HG03558 (cell line): Measurements from ENCODE around the gene YES1.
"Not testable (repeated sequence)": the region's sequence is repeated elsewhere in the genome, so short reads cannot be mapped to it uniquely, and the experiment has no call there.

ENCODE experiments used
- ATAC-seq: cut with Tn5 transposase; IDR thresholded peaks from one replicate; pipeline ENCODE4 v1.9.1; 2021; ENCODE audit warnings: moderate number of reproducible peaks; ENCODE audit not compliant: unreplicated experiment; ENCODE audit errors: extremely low read depth

The YES1 gene

DNA sequence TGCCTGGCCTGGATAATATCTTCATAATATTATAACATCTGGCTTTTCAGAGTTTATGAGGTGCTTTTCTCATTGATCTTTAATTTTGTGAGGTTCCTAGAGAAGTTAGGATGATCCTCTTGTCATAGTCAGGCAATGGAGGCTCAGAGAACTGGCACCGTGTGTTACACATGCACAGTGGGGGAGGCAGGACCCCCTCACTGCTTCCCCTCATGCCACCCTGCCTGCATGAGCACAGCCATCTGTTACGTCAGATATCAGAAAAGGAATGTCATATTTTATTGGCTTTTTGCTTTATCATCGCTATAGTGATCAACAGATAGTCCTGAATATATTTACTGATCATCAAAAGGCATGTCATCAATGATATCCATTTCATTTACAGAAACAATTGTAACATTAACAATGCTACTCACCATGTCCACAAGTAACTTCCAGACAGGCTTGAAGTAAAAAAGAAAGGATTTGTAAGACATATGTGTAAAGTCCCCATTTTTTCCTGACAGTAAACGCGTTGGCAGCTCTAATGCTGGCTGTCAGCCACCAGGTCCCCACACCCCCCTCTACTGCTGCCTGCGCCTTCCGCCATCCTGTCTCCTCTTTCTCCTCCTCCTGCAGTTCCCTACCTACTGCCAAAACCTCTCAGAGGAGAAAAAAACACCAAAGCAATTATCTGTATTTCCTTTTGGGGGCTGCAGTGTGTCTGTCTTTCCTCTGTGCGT is 118.4 kb downstream of the YES1 start:
- ATAC-seq, result no peak

DNA sequence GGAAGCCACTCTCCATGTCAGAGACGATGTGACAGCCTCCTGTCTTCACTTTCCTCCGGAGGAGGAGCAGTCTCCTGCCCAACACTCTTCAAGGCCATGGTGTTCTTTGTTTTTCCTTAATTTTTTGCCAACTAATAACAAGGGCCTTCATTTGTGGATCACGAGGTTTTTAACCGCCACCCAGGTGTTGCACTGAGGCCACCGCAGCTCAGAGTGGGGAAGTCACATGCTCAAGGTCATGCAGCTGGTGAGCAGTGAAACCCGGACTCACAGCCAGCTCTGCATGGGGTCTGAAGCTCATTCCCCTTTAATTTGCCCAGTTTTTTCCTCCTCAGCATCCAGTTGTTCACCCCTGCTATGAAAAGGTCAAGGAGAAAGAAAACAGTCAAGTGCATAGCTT is 119.2 kb downstream of the YES1 start:
- ATAC-seq, result no peak

DNA sequence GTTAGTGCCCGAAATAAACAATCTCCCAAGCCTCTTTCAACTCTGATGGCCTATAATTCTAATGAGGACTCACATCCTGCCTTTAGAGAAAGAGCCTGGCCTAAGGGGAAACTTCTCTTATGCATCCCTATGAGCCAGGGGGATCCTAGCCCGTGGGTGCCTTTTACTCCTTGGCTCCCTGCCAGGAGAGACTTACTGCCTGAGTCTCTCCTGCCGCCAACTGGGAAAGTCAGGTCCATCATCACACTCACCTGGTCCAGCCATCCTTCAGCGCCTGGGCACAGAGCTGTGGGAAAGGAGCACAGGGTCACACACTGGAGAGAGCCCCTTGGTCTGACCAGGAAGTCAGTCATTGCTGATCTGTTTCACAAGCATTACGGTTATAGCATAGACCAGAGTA is 123.7 kb downstream of the YES1 start:
- no peak for ATAC-seq

DNA sequence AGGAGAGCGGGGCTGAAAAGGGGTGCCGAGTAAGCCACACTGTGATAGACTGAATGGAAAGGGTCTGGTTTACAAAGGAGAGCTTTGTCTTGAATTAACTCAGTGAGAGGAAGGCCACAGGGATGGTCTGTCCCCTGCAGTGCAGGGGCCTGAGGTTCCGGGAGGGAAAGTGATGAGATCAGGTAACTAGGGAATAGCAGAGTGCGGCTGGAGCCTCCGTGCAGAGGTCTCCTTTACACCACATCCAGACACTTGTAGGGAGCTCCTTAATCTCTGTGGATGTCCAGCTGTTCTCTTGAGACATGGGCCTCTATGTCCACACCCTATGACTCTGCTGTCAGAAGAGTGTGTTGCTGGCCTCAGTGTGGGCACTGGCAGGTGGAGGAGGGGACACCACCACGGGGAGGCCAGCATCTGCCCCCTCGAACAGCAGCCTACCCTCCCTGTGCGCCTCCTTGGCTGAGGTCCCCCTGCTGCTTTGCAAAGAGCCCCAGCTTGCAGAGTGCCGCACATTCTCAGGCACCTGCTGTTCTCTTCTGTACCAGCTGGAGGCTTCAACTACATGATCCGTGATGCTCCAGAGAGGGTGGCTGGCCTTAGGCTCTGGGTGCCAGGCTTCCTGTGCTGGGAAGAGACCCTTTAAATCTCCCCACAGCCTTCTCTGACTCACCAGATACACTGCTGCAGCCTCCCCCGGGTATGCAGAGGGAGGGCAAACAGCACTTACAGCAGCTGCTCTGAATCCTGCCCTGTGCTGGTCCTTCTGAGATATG is 125.5 kb downstream of the YES1 start:
- ATAC-seq, result no peak

DNA sequence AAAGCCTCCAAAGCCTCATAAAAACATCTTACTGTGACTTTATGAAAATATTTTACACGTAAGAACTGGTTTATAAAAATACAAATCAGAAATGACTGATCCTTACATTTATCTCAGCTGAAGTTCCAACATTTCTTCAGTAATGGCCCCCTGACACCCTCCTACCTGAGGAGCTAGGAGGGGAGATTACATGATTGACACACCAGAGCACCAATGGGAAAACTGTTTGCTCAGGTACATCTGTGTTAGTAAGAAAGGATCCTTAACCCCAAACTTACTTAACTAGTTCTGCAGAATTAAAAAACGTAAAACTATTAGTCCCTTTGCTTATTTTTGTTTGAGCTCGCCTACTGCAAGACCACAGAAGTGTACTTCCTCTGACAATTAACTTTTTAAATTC is 126.6 kb downstream of the YES1 start:
- ATAC-seq, result no peak

DNA sequence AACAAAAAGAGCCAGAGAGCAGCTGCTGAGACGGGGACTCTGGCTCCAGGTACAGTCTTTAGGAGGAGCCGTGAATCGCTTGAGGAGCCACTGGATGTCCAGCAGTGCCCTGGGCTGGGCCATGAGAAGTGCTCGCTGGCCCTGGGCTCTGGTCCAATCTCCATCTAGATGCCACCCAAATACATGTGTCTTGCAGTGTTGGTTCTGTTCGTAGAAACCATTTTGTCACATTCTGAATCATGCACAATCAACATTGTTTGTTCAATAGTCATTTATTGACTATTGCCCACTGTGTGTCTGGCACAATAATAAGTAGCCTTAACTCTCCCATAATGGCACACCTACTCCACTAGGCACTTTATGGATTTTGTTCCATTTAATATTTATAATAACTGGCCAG is 128.5 kb downstream of the YES1 start:
- ATAC-seq, result no peak

DNA sequence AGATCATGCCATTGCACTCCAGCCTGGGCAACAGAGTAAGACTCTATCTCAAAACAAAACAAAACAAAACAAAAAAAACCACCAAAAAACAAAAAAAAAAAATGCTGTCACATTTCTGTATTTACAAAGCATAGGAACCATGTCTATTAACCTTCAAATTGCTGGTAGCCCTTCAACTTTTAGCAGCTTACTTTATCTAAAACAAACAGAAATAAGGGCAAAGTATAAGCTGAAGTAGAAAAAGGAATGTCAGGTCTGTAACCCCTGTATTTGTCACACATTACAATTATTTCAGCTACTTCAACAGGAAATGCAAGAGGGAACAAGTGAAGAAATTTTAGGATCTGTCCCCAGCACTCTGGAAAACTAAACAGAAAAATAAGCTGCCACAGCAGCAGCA is 129.2 kb downstream of the YES1 start:
- no peak for ATAC-seq

DNA sequence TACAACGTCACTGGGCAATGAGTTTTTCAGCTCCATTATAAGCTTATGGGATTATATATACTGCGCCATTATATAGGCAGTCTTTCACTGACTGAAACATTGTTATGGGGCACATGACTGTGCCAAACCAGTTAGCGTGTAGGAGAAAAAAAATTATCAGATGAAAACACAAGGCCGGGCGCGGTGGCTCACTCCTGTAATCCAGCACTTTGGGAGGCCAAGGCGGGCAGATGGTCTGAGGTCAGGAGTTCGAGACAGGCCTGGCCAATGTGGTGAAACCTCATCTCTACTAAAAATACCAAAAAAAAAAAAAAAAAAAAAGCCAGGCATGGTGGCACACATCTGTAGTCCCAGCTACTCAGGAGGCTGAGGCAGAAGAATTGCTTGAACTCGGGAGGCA is 129.6 kb downstream of the YES1 start:
- not testable (repeated sequence) for ATAC-seq

DNA sequence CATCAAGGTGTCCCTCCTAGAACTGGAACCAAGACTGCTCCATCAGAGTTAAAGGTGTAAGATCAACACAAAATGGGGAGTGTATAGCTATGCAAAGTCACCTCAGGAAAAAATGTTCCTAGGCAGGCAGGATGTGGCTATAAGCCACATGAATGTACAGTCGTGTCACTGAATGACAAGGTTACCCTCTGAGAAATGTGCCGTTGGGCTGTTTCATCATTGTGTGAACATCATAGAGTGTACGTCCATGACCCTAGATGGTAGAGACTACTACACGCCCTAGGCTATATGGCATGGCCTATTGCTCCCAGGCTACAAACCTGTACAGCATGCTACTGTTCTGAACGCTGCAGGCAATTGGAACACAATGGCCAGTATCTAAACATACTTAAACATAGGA is 130.1 kb downstream of the YES1 start:
- no peak for ATAC-seq

DNA sequence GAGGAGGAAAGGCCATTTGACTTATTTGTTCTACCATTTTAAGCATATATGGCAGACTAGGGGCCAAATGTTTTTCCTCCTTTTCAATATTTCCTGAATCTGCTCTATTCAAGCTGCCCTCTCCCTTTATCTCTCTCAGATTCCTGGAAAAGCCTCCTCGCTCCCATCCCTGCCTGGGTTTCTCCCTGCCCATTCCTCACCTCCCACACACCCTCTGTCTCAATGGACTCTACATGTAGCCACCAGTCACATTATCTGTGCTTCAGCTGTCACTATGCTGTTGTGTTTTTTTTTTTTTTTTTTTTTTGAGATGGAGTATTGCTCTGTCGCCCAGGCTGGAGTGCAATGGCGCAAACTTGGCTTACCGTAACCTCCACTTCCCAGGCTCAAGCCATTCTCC is 131.7 kb downstream of the YES1 start:
- no peak for ATAC-seq

DNA sequence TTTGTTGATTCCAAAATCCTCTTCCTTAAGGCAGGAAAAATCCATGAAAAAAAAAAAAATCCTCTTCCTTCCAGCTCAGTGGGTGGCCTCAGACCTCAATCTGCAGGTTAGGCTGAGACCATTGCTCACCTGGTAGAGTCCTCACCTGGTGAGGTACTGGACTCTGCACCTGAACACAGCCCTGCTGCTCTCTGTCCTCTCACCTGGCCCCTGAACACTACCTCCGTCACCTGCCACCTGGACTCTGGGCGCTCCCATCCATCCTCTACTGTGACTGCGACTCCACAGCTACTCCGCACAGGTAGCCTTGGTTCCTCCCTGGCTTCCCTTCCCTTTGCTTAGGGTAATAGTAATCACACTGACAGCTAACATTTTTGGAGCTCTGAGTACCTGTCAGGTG is 132.5 kb downstream of the YES1 start:
- no peak for ATAC-seq

DNA sequence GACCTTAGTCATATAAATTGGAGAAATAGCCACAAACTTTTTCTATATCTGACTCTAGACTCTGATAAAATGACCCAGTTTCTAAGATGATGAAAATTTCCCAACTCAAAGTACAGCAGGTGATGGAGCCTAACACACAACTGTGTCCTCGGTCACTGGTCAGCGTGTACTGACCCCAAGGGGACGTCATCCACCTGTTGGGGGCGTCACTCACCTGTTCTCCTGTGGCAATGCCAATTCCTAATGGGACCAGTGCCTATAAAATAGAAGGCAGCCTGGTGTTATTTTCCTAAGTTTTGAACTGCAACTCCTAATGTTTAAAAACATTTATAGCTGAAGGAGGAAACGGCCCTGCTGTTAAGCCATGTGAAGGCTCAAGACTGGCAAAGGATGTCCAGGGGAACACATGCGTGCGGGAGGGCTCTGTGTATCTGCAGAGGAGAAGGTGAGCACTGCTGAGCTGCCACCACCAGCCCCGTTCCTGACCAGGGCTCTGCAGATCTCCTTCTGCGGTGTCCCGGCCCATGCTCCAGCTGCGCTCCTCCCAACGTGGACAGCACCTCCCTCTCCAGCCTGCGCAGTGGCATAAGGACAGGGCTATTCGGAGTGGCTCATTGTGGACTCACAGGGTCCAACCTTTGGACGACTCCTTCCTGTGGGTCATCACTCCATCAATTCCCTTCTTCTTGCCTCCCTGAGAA is 133.4 kb downstream of the YES1 start:
- ATAC-seq, result no peak

DNA sequence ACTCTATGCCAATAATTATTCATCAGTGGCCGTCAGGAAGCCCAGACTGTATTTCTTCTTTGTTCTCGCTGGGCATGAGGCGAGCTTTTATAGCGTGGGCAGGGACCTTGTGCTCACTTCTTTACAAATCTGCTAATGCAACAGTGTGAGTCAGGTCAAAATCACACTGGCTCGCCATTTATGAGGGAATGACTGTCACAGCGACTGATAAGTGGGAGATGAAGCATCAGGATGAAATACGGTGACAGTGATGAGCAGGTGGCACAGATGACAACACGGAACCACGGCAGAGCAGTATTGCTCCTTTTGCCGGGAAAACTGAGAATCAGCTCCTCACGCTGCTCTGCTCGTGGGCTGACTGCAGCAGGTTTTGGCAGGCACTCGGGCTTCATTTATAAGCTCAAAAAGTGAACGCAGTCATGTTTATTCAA is 134.1 kb downstream of the YES1 start:
- ATAC-seq, result no peak

DNA sequence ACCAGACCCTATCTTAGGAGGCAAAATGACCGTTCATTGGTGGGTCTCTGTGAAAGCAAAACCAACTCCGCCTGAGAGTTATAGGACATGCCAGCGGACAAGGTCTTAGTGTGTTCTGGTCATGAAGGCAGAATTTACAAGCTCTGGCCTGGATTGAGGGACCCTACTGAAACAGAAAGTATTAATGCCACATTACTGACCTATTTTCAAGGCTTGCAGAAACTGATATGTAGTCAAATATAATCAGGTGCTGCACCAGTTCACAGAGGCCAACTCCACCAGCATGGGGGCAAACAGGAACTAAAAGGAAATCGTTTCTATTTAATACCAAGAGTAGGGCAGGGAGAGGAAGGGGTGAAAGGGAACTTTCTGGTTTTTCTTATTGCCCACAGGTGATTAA is 134.9 kb downstream of the YES1 start:
- no peak for ATAC-seq

DNA sequence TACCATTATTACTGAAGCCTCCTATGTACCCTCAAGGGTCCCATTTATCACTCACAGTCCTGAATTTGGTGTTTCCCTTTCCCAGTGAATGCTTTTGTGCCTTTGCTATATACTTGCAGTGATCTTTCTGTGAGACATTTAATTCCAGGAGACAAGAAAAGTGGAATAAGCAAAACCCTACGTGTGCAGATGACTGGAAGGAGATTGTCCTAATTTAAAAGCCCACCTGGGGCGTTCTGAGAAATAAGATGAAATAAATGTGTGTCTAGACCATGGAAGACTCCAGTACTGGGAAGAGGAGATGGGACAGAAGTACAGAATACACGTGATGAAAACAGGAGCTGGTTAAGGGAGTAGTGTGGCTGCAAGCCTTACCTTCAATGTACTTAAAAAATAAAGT is 135.3 kb downstream of the YES1 start:
- ATAC-seq, result no peak

DNA sequence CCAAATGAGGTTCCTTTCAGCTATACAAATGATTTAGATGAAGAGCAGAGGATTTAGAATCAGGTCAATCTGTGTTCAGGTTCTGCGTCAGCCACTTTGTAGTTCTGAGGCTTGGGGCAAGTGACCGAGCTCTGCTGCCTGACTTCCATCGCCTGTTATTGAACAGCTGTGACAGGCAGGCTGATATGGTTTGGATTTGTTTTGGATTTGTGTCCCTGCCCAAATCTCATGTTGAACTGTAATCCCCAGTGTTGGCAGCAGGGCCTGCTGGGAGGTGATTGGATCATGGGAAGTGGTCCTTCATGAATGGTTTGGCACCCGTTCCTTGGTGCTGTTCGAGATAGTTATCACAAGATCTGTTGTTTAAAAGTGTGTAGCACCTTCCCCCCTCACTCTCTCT is 136.0 kb downstream of the YES1 start:
- no peak for ATAC-seq

DNA sequence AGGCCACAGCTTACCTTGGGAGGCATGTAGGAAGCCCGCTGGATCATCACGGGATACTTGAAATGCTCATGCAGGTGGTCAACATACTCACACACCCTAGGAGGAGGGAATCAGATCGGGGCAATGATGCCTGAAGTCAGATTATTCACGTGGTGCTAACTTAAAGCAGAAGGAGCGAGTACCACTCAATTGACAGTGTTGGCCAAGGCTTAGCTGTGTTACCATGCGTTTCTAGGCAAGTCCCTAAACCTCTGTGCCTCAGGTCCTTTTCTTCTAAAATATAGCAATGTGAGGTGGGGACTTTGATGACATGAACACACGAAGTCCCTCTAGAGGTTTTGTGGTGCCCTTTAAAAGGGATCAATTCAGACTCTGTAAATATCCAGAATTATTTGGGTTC is 136.7 kb downstream of the YES1 start:
- no peak for ATAC-seq

DNA sequence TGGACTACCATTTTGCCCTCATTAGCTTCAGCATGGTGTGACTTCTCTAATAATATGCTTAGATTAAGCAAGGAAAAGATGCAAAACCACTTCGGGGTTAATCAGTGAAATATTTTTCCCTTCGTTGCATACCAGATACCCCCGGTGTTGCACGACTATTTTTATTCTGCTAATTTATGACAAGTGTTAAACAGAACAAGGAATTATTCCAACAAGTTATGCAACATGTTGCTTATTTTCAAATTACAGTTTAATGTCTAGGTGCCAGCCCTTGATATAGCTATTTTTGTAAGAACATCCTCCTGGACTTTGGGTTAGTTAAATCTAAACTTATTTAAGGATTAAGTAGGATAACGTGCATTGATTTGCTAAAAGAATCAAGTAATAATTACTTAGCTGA is 138.3 kb downstream of the YES1 start:
- no peak for ATAC-seq

DNA sequence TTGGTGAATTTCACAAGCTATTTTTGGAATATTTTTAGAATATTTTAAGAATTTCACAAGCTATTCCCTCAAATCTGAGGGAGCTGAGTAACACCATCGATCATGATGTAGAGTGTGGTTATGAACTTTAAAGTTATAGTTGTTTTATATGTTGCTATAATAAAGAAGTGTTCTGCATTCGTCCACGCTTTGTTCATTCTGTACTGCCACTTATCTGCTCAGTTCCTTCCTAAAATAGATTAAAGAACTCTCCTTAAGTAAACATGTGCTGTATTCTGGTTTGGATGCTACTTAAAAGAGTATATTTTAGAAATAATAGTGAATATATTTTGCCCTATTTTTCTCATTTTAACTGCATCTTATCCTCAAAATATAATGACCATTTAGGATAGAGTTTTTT is 138.7 kb downstream of the YES1 start:
- ATAC-seq, result no peak
